ENCODE data around the gene C17orf50. TPM values are rescaled to one million over a fixed set of nuclear protein-coding genes. Genes with fewer than 3 reads are reported as not detected.

C17orf50 gene
- total RNA-seq, 1 experiment from 2014 or later = not detected

GRCh38 chr17:35778641-35779196 is 18.0 kb downstream of the C17orf50 start:
- RAD21 ChIA-PET (ENCODE audit: low non-redundant PET in 1 of 2, low total read pairs in 2 of 2, uncharacterized antibody in 2 of 2, unreplicated experiment in 2 of 2) = no interaction called here
- H4K20me1 ChIP-seq (ENCODE audit: insufficient read depth) = no peaks in the 10 kb centered on the region
- H3K9me3 ChIP-seq (ENCODE audit: control insufficient read depth in 1 of 2, insufficient read depth in 1 of 2, low read depth in 1 of 2, low read length in 2 of 2) = no peaks in the 10 kb centered on the region
- H3K36me3 ChIP-seq (ENCODE audit: control insufficient read depth in 1 of 2, insufficient read depth in 2 of 2, low read length in 2 of 2) = no peaks in the 10 kb centered on the region
- CTCF ChIA-PET = interaction anchor here (0.9 to 2.1 kb wide), 2 partner anchors 8 to 12 kb away, joined by 3 to 6 read pairs; no protein-coding TSS in a partner anchor
- TF ChIP-seq ELF1 (IDR thresholded peaks at IDR 0.05; ENCODE audit: borderline replicate concordance, low read depth) = no peak
- no peak for TF ChIP-seq ZFX (IDR thresholded peaks at IDR 0.05)
- TF ChIP-seq POLR2AphosphoS5 (IDR thresholded peaks at IDR 0.05; ENCODE audit: low read depth, low read length) = no peak
- TF ChIP-seq, protein P1, sequence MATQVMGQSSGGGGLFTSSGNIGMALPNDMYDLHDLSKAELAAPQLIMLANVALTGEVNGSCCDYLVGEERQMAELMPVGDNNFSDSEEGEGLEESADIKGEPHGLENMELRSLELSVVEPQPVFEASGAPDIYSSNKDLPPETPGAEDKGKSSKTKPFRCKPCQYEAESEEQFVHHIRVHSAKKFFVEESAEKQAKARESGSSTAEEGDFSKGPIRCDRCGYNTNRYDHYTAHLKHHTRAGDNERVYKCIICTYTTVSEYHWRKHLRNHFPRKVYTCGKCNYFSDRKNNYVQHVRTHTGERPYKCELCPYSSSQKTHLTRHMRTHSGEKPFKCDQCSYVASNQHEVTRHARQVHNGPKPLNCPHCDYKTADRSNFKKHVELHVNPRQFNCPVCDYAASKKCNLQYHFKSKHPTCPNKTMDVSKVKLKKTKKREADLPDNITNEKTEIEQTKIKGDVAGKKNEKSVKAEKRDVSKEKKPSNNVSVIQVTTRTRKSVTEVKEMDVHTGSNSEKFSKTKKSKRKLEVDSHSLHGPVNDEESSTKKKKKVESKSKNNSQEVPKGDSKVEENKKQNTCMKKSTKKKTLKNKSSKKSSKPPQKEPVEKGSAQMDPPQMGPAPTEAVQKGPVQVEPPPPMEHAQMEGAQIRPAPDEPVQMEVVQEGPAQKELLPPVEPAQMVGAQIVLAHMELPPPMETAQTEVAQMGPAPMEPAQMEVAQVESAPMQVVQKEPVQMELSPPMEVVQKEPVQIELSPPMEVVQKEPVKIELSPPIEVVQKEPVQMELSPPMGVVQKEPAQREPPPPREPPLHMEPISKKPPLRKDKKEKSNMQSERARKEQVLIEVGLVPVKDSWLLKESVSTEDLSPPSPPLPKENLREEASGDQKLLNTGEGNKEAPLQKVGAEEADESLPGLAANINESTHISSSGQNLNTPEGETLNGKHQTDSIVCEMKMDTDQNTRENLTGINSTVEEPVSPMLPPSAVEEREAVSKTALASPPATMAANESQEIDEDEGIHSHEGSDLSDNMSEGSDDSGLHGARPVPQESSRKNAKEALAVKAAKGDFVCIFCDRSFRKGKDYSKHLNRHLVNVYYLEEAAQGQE (IDR thresholded peaks at IDR 0.05; ENCODE audit: low read depth) = no peak
- no peak for TF ChIP-seq POLR2A (IDR thresholded peaks at IDR 0.05; ENCODE audit: borderline replicate concordance, extremely low read depth, insufficient read depth, insufficient read length)
- TF ChIP-seq SRF (IDR thresholded peaks at IDR 0.05; ENCODE audit: low read depth) = no peak
- no peak for TF ChIP-seq ZNF274 (IDR thresholded peaks at IDR 0.05; ENCODE audit: low read depth, low read length)
- TF ChIP-seq, protein P2, sequence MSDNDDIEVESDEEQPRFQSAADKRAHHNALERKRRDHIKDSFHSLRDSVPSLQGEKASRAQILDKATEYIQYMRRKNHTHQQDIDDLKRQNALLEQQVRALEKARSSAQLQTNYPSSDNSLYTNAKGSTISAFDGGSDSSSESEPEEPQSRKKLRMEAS (IDR thresholded peaks at IDR 0.05) = no peak
- TF ChIP-seq ZBTB33 (IDR thresholded peaks at IDR 0.05; ENCODE audit: extremely low read depth, insufficient replicate concordance, low read length) = no peak
- no peak for TF ChIP-seq CBX3 (IDR thresholded peaks at IDR 0.05; ENCODE audit: low read depth)
- no peak overlapping the region for H3K27ac ChIP-seq (ENCODE audit: low read depth, low read length)
- H3K4me1 ChIP-seq (ENCODE audit: control insufficient read depth in 1 of 2, insufficient read depth in 2 of 2, low read length in 2 of 2) = peaks cover 7% of the 10 kb centered on the region in 2 experiments; a peak in 3 of 4 replicates
- POLR2A ChIA-PET = no interaction called here
- H3K79me2 ChIP-seq (ENCODE audit: insufficient read depth, low read length) = no peaks in the 10 kb centered on the region
- no peak overlapping the region for H2AFZ ChIP-seq (ENCODE audit: low read depth, low read length, poor library complexity, severe bottlenecking)
- no peak for DNase-seq (ENCODE audit: low read depth, low spot score)
- no peaks in the 10 kb centered on the region for H3K9me2 ChIP-seq (ENCODE audit: insufficient read depth)
- H3K4me2 ChIP-seq (ENCODE audit: low read length) = no peak overlapping the region
- no peak overlapping the region for H3K9ac ChIP-seq (ENCODE audit: low read length)
- intact Hi-C loops (cut with micrococcal nuclease) = no loop called here
- H3K27me3 ChIP-seq (ENCODE audit: insufficient read depth, low read length) = 0 out of 2 replicates have a peak, but pooled peaks cover 3% of the 10 kb centered on the region
- no peak for ATAC-seq
- BruUV-seq (replicated peaks) = no TSS peak
- H3K4me3 ChIP-seq (replicated peaks in 1 of 2; ENCODE audit: low read depth in 1 of 2, low read length in 2 of 2) = no peak overlapping the region

All from HCT116 (cell line).